Femur (tissue), 1 donor: ENCODE data around the gene KRT77.
"Not testable (repeated sequence)": the region's sequence is repeated elsewhere in the genome, so short reads cannot be mapped to it uniquely, and the experiment has no call there.

Experiments
- DNase-seq: peaks from one replicate; pipeline ENCODE4 v3.0.0-alpha.2; 2017

The KRT77 gene

GRCh38 chr12:52721838-52722470 lies 18.6 kb upstream of the KRT77 start:
- DNase-seq, result no peak

GRCh38 chr12:52720365-52720886 lies 17.1 kb upstream of the KRT77 start:
- no peak for DNase-seq

- no peak for DNase-seq
These were observed 12.7 kb upstream of the KRT77 start for GRCh38 chr12:52716061-52716460.

DNA sequence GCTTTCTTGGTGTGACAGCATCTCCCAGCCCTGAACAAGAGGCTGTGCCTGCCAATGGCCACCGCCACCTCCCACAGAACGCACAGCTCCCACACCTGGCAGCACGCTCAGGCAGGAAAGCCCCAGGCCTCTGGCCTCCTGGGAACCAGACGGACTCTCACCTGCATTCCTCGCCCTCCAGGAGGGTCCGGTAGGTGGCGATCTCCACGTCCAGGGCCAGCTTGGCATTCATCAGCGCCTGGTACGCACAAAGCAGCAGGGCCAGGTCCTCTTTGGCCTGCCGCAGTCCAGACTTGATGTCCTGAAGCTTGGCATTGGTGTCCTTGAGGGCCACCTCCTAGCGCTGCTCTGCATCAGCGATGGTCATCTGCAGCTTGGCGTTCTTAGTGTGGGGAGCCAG lies 12.1 kb upstream of the KRT77 start:
- no peak for DNase-seq

- DNase-seq, result no peak
These were observed 11.6 kb upstream of the KRT77 start for GRCh38 chr12:52714887-52715281.

DNA sequence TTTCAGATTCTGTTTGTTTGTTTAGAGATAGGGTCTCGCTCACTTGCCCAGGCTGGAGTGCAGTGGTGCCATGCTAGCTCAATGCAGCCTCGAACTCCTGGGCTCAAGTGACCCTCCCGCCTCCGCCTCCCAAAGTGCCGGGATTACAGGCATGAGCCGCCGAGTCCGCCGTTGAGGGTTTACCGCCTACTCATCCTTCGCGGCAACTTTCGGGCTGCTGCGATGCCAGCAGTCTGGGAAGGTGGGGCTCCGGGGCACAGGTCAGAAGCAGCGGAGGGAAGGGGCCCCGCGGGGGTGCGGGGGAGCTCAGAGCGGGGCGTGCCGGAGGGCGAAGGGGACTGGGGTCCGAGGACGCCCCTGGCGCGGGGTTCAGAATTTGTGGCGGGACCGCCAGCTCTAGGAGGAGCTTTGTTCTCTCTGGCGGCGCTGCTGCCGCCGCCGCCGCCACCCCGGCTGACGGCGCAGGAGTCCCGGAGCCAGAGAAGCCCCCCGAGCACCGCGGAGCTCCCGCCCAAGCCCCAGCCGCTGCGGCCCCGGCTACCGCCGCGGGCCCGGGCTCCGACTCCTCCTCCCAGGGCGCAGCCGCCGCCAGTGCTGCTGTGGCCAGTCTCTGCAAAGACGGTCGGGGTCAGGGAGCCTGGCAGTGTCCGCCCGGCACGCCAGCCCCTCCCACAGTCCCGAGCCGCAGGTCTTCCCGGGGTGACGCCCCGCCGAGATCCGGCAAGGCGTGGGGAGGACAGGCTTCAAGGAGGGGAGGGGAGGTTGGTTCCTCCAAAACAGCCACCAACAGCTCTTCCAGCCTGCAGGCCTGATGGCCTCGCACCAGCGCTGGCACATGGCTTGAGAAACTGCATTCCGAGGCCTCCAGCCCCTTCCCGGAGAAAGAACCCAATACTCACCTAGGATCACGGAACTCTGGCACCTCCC lies 10.9 kb upstream of the KRT77 start:
- DNase-seq, result no peak

DNA sequence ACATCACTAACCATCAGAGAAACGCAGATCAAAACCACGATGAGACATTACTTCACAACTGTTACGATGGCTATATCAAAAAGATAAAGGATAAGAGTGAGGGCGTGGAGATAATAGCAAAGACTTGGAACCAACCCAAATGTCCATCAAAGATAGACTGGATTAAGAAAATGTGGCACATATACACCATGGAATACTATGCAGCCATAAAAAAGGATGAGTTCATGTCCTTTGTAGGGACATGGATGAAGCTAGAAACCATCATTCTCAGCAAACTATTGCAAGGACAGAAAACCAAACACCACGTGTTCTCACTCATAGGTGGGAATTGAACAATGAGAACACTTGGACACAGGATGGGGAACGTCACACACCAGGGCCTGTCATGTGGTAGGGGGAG lies 8.8 kb upstream of the KRT77 start:
- not testable (repeated sequence) for DNase-seq

DNA sequence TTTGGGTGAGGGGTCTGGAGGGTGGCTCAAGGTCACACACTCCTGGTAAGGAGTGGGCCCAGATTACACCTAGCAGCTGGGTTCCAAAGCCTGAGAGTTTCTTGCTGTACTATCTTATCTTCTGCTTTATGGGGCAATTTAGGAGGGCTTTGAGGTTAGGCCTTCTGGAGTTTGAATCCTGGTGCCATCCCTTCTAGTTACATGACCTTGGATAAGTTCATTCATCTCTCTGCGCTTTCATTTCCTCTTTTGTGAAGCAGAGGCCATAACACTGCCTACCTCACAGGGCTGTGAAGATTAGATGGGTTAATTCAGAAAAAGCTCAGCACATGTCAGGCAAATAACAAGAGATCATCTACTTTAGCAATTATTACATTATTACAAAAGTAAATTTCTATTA lies 7.4 kb upstream of the KRT77 start:
- no peak for DNase-seq

DNA sequence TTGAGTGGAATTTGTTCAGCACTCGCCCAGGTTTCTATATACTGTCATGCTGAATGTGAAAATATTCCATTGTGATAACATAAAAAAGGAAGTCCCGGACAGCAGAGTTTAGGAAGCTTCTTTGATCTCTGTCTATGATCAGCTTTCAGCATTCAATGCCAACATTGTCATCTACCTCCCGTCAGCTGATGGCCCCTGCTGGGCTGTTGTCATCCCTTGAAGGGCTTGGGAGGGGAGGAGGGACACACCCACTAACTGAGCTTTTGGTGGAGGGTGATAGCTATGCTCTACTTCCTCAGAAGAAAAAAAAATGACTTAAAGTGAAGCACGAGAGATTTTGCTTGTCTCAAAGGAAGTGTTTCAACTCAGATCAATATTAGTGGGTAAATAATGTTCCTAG lies 4.7 kb upstream of the KRT77 start:
- no peak for DNase-seq

DNA sequence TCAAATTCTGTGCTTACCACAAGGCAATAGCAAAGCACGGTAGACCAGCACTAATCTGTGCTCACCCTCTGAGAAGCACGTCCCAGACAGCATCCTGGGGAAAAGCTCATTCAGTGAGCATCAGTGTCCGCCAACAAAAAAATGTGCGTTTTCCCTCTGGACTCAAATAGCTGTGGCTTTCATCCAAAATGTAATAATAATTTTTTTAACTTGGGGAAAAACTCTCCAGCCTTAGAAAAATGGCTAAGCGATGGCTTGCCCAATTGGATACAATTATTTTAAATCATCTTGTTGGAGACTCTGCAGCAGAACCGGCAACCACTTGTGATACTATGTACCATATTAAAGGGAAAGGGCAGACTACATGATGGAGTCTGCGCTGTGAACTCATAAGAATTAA lies 1.1 kb upstream of the KRT77 start:
- no peak for DNase-seq

GRCh38 chr12:52703878-52704277 lies 554 bp upstream of the KRT77 start:
- DNase-seq, result no peak

DNA sequence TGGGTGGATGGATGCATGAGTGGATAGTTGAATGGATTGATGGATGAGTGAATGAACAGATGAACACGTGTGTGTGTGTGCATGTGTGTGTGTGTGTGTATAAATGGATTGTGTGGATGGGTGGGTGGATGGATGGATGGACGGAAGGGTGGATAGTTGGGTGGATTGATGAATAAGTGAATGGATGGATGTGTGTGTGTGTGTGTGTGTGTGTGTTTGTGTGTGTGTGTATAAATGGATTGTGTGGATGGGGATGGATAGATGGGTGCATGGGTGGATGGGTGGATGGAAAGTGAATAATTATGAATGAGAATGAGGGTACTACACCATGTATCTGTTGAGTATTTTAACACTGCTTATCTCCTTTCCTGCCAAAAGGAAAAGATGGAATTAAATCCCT lies 986 bp downstream of the KRT77 start:
- DNase-seq, result no peak

GRCh38 chr12:52701281-52701680 lies 2.0 kb downstream of the KRT77 start:
- no peak for DNase-seq

- DNase-seq, result no peak
These were observed 3.4 kb downstream of the KRT77 start for GRCh38 chr12:52699960-52700359.

- no peak for DNase-seq
These were observed 4.0 kb downstream of the KRT77 start for GRCh38 chr12:52699373-52699772.

GRCh38 chr12:52698651-52699340 lies 4.5 kb downstream of the KRT77 start:
- no peak for DNase-seq

GRCh38 chr12:52697058-52697582 lies 6.2 kb downstream of the KRT77 start:
- DNase-seq, result no peak

DNA sequence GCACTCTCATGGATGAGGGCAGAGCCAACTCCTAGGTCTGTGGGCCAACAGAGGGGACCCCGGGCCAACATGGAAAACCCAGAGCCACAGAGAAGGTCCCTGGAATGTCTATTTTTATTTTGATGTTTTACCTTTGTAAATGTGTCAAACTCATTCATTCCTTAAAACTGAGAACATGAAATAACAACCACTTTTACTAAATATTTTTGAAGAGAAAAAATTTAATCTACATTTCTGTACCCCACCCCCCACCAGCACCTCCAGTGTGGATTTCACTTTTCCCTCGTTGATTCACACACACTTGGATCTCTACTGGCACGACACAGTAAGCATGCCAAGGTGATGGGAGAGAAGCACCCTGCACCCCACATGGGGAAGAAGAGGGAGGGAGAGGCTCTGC lies 6.7 kb downstream of the KRT77 start:
- no peak for DNase-seq

GRCh38 chr12:52695039-52695438 lies 8.3 kb downstream of the KRT77 start:
- DNase-seq, result no peak

GRCh38 chr12:52694151-52694550 lies 9.2 kb downstream of the KRT77 start:
- DNase-seq, result no peak

GRCh38 chr12:52693261-52693660 lies 10.1 kb downstream of the KRT77 start:
- DNase-seq, result no peak

- no peak for DNase-seq
These were observed 11.1 kb downstream of the KRT77 start for GRCh38 chr12:52692254-52692653.

GRCh38 chr12:52691841-52692150 lies 11.5 kb downstream of the KRT77 start:
- DNase-seq, result no peak
